Activated CD4-positive, CD25-positive, alpha-beta regulatory T cell treated with anti-CD3 and anti-CD28 coated beads, Interleukin-2, amount 50 U/mL, for 16 hours (primary cell): ENCODE data around the gene IGFBP6.

Experiments used
- DNase-seq: peaks from one replicate; pipeline ENCODE4 v3.0.0-alpha.2; 2020; ENCODE audit warnings: low read depth, low spot score

IGFBP6 gene

DNA sequence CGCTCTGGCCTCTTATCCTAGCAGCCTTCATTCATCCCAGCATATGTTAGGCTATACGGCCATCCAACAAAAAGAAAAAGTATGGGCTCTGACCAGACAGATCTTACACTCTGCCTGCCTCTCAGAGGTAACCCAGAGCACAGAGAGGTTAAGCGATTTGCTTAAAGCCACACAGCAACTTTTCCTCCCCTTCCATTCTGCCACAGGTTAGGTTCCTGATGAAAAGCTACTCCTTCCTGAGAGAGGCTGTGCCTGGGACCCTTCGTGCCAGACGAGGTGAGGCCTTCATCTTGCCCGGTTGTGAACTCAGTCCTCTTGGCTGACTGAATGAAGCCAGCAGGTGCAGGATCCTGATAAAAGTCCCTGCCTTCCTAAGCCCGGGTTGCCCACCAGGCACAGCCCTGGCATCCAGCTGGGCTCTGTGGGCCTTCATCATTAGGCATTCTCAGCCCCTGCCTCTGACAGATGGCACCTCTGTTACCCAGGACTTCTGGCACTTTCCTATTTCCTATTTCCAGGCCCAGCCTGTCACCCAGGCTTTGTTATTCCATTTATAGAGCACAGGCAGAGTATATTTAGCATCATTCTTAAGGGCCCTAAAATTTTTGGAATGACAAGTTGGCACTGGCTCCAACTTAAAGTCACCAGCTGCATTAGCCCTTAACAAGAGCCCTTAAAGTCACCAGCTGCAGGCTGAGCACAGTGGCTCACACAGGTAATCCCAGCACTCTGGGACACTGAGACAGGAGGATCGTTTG lies 18.6 kb downstream of the IGFBP6 start:
- no peak for DNase-seq

DNA sequence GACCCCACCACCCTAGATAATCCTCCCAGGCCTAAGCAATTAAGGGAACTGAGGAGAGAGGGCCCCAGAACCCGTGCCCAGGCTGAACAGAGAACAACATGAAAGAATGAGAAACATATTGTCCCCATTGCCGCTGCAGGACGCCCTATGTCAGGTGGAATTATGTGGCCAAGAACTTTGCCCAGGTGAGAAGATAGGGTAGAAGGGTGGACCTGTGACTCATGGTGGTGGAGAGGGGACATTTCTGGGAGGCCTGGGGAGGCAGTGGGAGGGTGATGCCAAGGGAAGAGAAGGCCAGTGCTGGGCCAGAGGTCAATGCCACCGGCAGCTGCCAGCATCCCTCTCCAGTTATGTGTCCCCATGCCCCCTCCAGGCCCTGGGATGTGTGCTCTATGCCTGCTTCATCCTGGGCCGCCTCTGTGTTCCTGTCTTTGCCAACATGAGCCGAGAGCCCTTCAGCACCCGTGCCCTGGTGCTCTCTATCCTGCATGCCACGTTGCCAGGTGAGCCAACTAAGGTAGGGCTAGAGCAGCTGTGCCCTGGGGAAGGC lies 21.4 kb downstream of the IGFBP6 start:
- DNase-seq = no peak

DNA sequence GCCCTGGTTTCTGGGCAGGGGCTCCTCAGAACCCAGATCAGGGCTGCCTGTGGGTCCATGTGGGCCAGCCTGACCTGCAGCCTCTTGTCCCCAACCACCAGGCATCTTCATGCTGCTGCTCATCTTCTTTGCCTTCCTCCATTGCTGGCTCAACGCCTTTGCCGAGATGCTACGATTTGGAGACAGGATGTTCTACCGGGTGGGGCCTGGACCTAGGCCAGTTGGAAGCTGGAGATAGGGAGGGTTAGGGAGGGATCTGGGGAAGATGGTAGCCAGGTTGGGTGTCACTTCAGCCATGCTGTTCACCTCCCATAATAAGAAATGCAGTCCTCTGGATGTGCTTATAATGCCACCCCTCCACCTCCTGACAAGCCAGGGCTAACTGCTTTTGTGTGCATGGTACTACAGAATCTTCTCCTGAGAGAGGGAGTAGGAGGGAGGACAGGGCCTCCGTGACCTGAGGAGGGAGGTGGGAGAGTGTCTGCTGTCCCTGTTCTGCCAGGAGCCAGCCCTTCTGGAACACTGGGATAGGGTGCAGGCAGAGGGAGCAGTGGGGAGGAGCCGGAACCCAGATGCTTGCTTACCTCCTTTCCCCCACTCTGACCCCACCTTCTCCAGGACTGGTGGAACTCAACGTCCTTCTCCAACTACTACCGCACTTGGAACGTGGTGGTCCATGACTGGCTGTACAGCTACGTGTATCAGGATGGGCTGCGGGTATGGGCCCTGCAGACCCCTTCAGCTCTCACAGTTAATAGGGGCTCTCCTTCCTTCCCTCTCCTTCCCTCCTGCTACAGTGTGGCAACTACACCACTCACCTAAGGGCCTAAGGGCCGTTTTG lies 23.4 kb downstream of the IGFBP6 start:
- no peak for DNase-seq

DNA sequence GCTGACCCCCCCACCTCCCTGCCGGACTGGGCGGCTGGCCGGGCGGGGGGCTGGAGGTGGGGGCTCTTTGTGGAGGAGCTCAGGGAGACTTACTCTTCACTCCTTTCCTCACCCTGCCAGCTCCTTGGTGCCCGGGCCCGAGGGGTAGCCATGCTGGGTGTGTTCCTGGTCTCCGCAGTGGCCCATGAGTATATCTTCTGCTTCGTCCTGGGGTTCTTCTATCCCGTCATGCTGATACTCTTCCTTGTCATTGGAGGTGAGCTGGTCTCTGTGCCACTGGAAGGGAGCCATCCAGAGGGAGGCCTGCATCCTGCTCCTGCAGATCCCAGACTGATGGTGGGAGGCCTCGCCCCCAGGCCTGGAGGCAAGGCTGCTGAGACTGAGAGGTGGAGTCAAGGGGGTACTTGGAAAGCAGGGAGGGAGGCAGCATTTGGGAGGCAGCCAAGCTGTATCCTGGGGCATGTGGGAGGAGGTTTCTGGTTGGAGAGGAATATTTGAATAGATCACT lies 25.5 kb downstream of the IGFBP6 start:
- no peak for DNase-seq

DNA sequence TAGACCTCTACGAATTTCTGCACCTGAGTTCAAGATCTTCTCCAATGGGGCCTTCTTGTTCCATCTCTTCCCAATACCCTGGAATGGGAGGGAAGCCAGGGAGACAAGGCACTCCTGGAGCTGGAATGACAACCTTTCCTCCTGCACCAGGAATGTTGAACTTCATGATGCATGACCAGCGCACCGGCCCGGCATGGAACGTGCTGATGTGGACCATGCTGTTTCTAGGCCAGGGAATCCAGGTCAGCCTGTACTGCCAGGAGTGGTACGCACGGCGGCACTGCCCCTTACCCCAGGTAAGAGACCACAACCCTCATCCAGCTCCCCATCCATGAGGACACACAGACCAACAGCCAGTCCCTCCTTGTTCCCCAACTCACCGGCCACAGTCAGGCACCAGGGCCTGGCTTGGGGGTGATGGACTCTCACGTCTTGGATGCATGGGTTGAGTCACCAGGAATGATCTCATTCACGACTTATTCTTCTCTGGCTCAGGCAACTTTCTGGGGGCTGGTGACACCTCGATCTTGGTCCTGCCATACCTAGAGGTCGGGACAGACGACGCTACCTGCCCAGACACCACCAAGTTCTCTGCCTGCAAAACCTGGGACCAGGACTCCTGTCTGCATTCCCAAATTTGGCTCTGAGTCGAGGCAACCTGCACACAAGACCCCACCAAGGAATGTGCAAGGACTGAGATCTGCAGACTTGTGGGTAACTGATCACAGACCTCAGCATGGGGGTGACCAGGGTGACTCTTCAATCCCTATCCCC lies 26.3 kb downstream of the IGFBP6 start:
- DNase-seq = no peak

DNA sequence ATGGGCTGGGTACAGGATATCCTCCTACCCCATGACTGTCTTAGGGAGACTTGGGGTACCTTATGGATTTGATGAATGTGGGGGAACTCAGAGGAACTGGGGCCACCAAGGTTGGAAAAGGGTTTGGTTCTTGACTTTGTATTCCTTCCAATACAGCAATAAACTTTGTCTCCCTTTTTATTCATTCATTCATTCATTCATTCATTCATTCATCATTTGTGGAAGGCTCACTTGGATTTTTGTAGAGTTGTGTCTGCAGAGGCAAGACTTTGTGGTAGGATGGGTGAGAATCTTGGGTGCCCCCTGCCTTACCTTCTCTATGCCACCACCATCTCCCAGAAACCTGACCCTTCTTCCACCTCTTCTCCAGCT lies 26.9 kb downstream of the IGFBP6 start:
- no peak for DNase-seq

DNA sequence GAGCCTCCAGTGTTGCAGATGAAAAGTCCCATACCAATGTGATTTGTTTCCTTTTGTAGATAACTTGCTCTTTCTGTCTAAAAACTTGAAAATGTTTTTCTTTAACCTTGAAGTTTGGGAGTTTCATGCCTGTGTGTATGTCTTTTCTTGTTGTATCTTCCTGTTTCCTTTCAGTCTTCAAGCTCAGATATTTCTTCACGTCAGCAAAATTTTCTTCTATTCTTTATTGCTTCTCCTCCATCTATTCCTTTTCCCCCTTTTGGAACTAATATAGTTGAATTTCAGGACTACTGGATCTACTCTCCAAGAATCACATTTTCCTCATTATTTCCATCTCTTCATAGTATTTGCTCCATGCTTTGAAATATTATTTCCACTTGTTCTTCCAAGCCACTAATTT lies 29.7 kb downstream of the IGFBP6 start:
- no peak for DNase-seq

DNA sequence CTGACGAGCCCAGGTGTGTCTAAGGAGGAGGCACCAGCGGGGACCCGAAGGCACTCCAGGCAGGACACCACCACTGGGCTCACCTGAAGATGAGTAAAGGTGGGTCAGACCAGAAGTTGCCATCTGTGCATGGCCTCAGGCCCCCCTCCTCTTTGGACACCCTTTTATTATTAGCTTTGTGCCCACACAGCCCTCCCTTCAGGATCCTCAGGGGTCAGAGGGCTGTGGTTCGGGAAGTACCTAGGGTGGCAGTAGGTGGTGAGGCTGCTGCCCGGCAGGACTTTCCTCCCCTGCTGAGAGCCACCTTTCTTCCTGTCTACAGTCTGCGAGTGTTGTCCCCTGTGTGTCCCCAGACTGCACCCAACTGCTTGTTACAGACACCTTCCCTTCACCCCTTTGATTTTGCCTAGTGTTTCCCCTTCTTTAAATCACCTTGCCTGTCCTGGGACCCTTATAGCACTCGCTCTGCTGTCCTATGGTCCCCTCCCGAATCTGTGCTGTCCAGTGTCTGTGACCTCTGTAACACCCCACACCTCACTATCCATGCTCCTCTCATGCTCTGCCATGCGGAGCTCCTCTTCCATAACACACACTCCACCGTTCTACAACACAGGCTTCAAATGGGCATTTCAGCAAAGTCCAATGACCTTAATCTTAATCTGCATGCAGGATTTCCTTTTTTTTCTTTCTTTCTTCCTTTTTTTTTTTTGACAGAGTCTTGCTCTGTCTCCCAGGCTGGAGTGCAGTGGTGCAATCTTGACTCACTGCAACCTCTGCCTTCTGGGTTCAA lies 31.5 kb downstream of the IGFBP6 start:
- DNase-seq = no peak

DNA sequence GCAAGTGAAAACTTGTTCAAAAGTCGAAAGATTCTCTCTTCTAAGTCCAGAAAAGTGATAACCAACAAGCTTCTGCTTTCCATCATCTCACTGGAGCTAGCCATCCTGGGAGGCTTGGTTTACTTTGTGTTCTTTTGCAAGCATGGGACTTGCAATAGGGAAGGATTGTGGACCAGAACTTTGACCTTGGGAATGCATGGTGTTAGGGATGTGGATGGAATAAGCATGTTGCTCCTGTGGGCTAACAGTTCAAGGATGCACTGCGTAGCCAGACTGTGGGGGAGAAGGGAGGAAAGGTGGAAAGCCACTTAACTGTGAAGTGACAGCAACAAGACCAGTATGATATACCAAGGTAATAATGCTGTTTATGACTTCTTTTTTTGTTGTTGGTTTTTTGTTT lies 34.4 kb downstream of the IGFBP6 start:
- no peak for DNase-seq

DNA sequence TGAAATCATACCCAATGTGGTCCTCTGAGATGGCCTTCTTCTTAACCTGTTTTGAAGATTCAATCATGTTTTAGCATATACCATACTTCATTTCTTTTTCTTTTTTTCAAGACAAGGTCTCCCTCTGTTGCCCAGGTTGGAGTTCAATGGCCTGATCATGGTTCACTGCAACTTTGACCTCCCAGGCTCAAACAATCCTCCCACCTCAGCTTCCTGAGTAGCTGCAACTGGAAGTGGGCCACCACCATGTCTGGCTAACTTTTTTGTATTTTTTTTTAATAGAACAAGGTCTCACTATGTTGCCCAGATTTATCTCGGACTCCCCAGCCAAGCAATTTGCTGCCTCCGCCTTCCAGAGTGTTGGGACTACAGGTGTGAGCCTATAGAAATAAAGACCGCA lies 36.3 kb downstream of the IGFBP6 start:
- DNase-seq = no peak

DNA sequence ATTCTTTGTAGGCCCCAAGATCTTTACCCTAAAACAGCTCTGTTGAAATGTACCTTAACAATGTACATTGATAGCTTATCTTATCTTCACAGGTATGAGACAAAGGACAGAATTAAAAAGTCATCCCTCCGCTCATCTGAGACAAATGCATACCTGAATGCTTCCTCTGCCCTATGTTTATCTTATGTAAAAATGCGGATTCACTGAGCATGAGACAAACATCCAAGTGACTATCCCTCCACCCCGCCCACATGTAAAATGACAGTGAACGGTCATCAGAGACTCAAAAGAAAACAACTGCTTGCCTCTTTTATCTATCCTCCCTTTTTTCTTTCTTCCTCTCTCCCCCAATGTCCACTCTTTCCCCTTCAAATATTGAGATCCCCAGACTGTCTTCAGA lies 45.9 kb downstream of the IGFBP6 start:
- no peak for DNase-seq

DNA sequence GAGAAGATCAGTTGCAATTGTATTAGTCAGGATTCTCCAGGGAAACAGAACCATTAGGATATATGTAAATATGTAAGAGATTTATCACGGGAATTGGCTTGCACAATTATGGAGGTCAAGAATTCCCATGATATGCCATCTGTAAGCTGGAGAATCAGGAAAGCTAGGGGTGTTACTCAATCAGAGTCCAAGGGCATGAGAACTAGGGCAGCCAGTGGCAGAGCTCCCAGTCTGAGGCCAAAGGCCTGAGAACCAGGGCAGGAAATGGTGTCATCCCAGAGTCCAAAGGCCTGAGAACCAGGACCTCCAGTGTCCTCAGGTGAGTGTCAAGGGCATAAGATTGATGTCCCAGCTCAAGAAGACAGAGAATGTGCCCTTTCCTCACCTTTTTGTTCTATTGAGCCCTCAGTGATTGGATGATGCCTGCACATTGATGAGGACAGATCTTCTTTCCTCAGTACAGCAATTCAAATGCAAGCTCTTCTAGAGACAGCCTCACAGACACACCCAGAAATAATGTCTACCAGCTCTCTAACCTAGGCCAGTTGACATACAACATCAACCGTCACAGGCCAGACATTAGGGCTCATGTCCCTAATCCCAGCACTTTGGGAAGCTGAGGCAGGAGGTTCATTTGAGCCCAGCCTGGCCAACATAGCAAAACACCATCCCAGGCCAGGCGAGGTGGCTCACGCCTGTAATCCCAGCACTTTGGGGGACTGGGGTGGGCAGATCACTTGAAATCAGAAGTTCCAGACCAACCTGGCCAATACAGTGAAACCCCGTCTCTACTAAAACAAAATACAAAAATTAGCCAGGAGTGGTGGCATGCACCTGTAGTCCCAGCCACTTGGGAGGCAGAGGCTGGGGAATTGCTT lies 48.2 kb downstream of the IGFBP6 start:
- DNase-seq = no peak

DNA sequence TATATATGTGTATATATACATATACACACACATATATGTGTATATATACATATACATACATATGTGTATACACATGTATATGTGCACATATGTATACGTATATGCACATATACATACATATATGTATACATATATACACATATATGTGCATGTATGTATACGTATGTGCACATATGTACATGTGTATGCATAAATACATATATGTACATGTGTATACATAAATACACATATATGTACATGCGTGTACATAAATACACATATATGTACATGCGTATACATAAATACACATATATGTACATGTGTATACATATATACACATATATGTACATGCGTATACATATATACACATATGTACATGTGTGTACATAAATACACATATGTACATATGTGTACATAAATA lies 49.7 kb downstream of the IGFBP6 start:
- no peak for DNase-seq

DNA sequence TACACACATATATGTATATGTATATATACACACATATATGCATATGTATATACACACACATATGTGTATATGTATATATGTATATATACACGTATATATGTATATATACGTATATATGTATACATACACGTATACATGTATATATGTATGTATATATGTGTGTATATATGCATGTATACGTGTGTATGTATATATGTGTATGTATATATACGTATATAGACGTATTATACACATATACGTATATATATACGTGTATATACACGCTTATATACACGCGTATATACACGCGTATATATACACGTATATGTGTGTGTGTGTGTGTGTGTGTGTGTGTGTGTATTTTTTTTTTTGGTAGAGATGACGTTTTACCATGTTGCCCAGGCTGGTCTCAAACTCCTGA lies 50.2 kb downstream of the IGFBP6 start:
- no peak for DNase-seq

DNA sequence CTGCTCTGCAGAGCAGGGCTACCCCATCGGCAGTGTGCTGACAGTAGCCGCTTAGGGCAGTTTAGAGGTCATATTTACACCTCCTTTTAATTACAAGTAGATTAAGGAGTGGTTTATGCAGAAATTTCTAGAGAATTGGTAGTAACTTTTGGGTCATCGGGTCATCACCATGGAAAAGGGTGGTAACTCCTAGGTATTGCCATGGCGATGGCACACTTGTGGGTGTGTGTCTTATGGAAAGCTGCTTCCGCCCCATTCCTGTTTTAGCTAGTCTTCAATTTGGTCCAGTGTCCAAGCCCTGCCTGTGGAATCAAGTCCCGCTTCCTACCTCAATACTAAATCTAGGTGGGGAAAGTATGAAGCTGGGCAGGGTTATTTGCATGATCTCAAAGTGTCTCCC lies 53.6 kb downstream of the IGFBP6 start:
- DNase-seq = no peak
